Panc1 (cell line): Measurements from ENCODE around the gene VTI1A. TPM values are rescaled to one million over a fixed set of nuclear protein-coding genes. Genes with fewer than 3 reads are reported as not detected.

ENCODE experiments used
- ATAC-seq: fragments of 200-7000 bp; cut with Tn5 transposase; 2 replicates; pipeline ENCODE4 v1.9.1; 2020; ENCODE audit warnings: mild to moderate bottlenecking, moderate library complexity
- BruUV-seq: library from RNA; stranded (reverse); fragments of 400-500 nt; replicated peaks from 2 replicates; lab custom pipeline; 2021; lab: Mats Ljungman, UMichigan
- CTCF ChIA-PET: fragments of 300-600 bp; sonication (Branson Sonifier 250); formaldehyde crosslinking; loops from one replicate; lab custom pipeline; 2022; ENCODE audit warnings: antibody characterized with exemption; lab: Charles Lee
- POLR2A ChIA-PET: fragments of 300-600 bp; sonication (Branson Sonifier 250); formaldehyde crosslinking; loops from one replicate; lab custom pipeline; 2022; ENCODE audit warnings: antibody characterized with exemption; lab: Charles Lee
- DNase-seq: peaks from one replicate; pipeline ENCODE4 v3.0.0-alpha.2; 2010; ENCODE audit warnings: low read depth, low spot score
- H3K27ac ChIP-seq: 2 replicates; pipeline ENCODE4 v1.5.1; 2011; ENCODE audit warnings: mild to moderate bottlenecking, low read length, inconsistent platforms
- H3K27me3 ChIP-seq: fragments of 200-500 bp; sonication (Bioruptor generic); 2 replicates; pipeline ENCODE4 v1.6.0; 2014; ENCODE audit warnings: low read length, inconsistent platforms; ENCODE audit not compliant: control insufficient read depth, insufficient read depth
- H3K36me3 ChIP-seq: fragments of 200-500 bp; sonication (Bioruptor generic); 2 replicates; pipeline ENCODE4 v1.5.1; 2014; ENCODE audit warnings: inconsistent platforms, mild to moderate bottlenecking, low read length, moderate library complexity; ENCODE audit not compliant: control insufficient read depth, insufficient read depth
- H3K4me1 ChIP-seq: 2 replicates; pipeline ENCODE4 v1.5.1; 2011; ENCODE audit warnings: inconsistent platforms, mild to moderate bottlenecking, low read length, moderate library complexity; ENCODE audit not compliant: control insufficient read depth, insufficient read depth
- H3K4me3 ChIP-seq, 2 experiments: 2 replicates each; pipeline ENCODE4 v1.5.1; 2011 to 2012; ENCODE audit warnings: low read depth in 2 of 2, low read length in 2 of 2, mild to moderate bottlenecking in 2 of 2, inconsistent platforms in 1 of 2, moderate library complexity in 1 of 2
- H3K9me3 ChIP-seq: fragments of 200-500 bp; sonication (Bioruptor generic); 2 replicates; pipeline ENCODE4 v1.5.1; 2014; ENCODE audit warnings: low read depth, mild to moderate bottlenecking, inconsistent platforms, low read length, moderate library complexity; ENCODE audit not compliant: control insufficient read depth, insufficient read depth
- CTCF ChIP-seq: fragments of 450-650 bp; IDR thresholded peaks from 2 replicates; pipeline ENCODE4 v1.5.1; 2017; ENCODE audit warnings: mild to moderate bottlenecking
- POLR2AphosphoS5 ChIP-seq: IDR thresholded peaks from 2 replicates; pipeline ENCODE4 v1.6.1; 2012; ENCODE audit warnings: mild to moderate bottlenecking, low read depth, low read length, moderate library complexity
- REST ChIP-seq, 2 experiments: IDR thresholded peaks; 2 replicates each; pipeline ENCODE4 v1.6.1; 2011 to 2012; ENCODE audit warnings: low read depth in 2 of 2, control low read depth in 1 of 2, low read length in 1 of 2, mild to moderate bottlenecking in 1 of 2, moderate library complexity in 1 of 2; ENCODE audit not compliant: insufficient read depth in 1 of 2
- SIN3A ChIP-seq: IDR thresholded peaks from 2 replicates; pipeline ENCODE4 v1.6.1; 2012; ENCODE audit warnings: low read depth, mild to moderate bottlenecking, low read length, moderate library complexity, borderline replicate concordance; ENCODE audit not compliant: insufficient read depth
- TCF7L2 ChIP-seq: IDR thresholded peaks from 2 replicates; pipeline ENCODE4 v1.6.1; 2011; ENCODE audit warnings: mild to moderate bottlenecking, low read depth, low read length, inconsistent platforms
- in situ Hi-C: cut with HindIII; loops from 2 replicates; pipeline ENCODE4 v1.10.0; 2016; ENCODE audit warnings: low sequenced_read_pairs, low pct_unique_long_range_greater_than_20kb
- intact Hi-C: fragments of 100-400 bp; cut with micrococcal nuclease; formaldehyde crosslinking; loops from one replicate; pipeline ENCODE4 v1.10.0; 2022; ENCODE audit not compliant: unreplicated experiment
- total RNA-seq: library from RNA; stranded (reverse); gene quantifications from one replicate; pipeline ENCODE4 v1.2.1, GENCODE V29; 2021; ENCODE audit not compliant: unreplicated experiment

The VTI1A gene
- total RNA-seq, 1 experiment from 2014 or later = 36.3 TPM

- H3K9me3 ChIP-seq = no peaks in the 10 kb centered on the region
- no peak for ATAC-seq
- peak overlapping the region; percentile 31; the same call in 1 of the 2 replicates for H3K27ac ChIP-seq
- no peaks in the 10 kb centered on the region for H3K4me1 ChIP-seq
- no TSS peak for BruUV-seq
- CTCF ChIA-PET = no interaction called here
- intact Hi-C loops = no loop called here
- POLR2A ChIA-PET = no interaction called here
- in situ Hi-C loops = no loop called here
- DNase-seq = no peak
- no peaks in the 10 kb centered on the region for H3K36me3 ChIP-seq
- H3K27me3 ChIP-seq = no peaks in the 10 kb centered on the region
- H3K4me3 ChIP-seq = no peak overlapping the region
- TF ChIP-seq REST (IDR thresholded peaks at IDR 0.05; ENCODE audit: insufficient read depth in 1 of 2, low read depth in 2 of 2, low read length in 1 of 2) = no peak
- TF ChIP-seq SIN3A = no peak
Observed at GRCh38 chr10:112801004-112801403, 354.0 kb downstream of the VTI1A start.

- ChIA-PET CTCF (no interaction called here), POLR2A (no interaction called here)
- H3K4me3 ChIP-seq = no peak overlapping the region
- no peaks in the 10 kb centered on the region for H3K36me3 ChIP-seq
- no peaks in the 10 kb centered on the region for H3K9me3 ChIP-seq
- in situ Hi-C loops = no loop called here
- no peaks in the 10 kb centered on the region for H3K27me3 ChIP-seq
- H3K4me1 ChIP-seq = no peaks in the 10 kb centered on the region
- H3K27ac ChIP-seq = peak overlapping the region; percentile 18; the same call in 1 of the 2 replicates
- no TSS peak for BruUV-seq
- intact Hi-C loops = no loop called here
- ATAC-seq = no peak
- no peak for DNase-seq
- TF ChIP-seq REST (IDR thresholded peaks at IDR 0.05; ENCODE audit: insufficient read depth in 1 of 2, low read depth in 2 of 2, low read length in 1 of 2) (no peak), POLR2AphosphoS5 (no peak), TCF7L2 (no peak), CTCF (no peak), SIN3A (no peak)
Observed at GRCh38 chr10:112801748-112802147, 354.7 kb downstream of the VTI1A start.
